Caco-2 (cell line): ENCODE measurements around the gene NTNG1. TPM values are rescaled to one million over a fixed set of nuclear protein-coding genes. Genes with fewer than 3 reads are reported as not detected.

ENCODE experiments used
- BruUV-seq: library from RNA; stranded (reverse); fragments of 400-500 nt; replicated peaks from 2 replicates; lab custom pipeline; 2021; lab: Mats Ljungman, UMichigan
- CTCF ChIA-PET: fragments of 300-600 bp; sonication (Branson Sonifier 250); formaldehyde crosslinking; loops from one replicate; lab custom pipeline; 2022; ENCODE audit warnings: antibody characterized with exemption; lab: Charles Lee
- POLR2A ChIA-PET: fragments of 300-600 bp; sonication (Branson Sonifier 250); formaldehyde crosslinking; loops from one replicate; lab custom pipeline; 2022; ENCODE audit warnings: antibody characterized with exemption; lab: Charles Lee
- DNase-seq, 2 experiments: peaks; one replicate each; pipeline versions ENCODE4 v3.0.0 to v3.0.0-alpha.2; 2020 to 2022
- H3K27me3 ChIP-seq: replicated peaks from 2 replicates; pipeline ENCODE4 v1.6.0; 2011; ENCODE audit warnings: low read length; ENCODE audit not compliant: control insufficient read depth, insufficient read depth
- H3K36me3 ChIP-seq: 2 replicates; pipeline ENCODE4 v1.5.1; 2011; ENCODE audit warnings: low read length; ENCODE audit not compliant: control insufficient read depth, insufficient read depth
- H3K4me1 ChIP-seq: fragments of 250-450 bp; sonication (Bioruptor Pico); 2 replicates; pipeline ENCODE4 v1.5.1; 2020; ENCODE audit warnings: mild to moderate bottlenecking
- H3K4me3 ChIP-seq: 2 replicates; pipeline ENCODE4 v1.5.1; 2011; ENCODE audit warnings: low read depth, mild to moderate bottlenecking, control low read depth, low read length
- H3K9me3 ChIP-seq: fragments of 250-450 bp; sonication (Bioruptor Pico); 2 replicates; pipeline ENCODE4 v1.5.1; 2020; ENCODE audit warnings: mild to moderate bottlenecking, moderate library complexity
- H3K27ac Mint-ChIP-seq: one replicate; pipeline ENCODE4 v1.8.0; 2022; ENCODE audit warnings: mixed read lengths; ENCODE audit not compliant: unreplicated experiment
- H3K27me3 Mint-ChIP-seq: one replicate; pipeline ENCODE4 v1.8.0; 2022; ENCODE audit warnings: mixed read lengths; ENCODE audit not compliant: insufficient read depth, unreplicated experiment
- H3K36me3 Mint-ChIP-seq: one replicate; pipeline ENCODE4 v1.8.0; 2022; ENCODE audit warnings: mild to moderate bottlenecking, mixed read lengths; ENCODE audit not compliant: insufficient read depth, unreplicated experiment
- H3K4me1 Mint-ChIP-seq: one replicate; pipeline ENCODE4 v1.8.0; 2022; ENCODE audit warnings: low read depth, mixed read lengths; ENCODE audit not compliant: unreplicated experiment
- H3K4me3 Mint-ChIP-seq: one replicate; pipeline ENCODE4 v1.8.0; 2022; ENCODE audit warnings: mild to moderate bottlenecking, moderate library complexity, mixed read lengths; ENCODE audit not compliant: unreplicated experiment
- H3K9me3 Mint-ChIP-seq: one replicate; pipeline ENCODE4 v1.8.0; 2022; ENCODE audit warnings: mixed read lengths; ENCODE audit not compliant: unreplicated experiment
- intact Hi-C: fragments of 100-400 bp; cut with micrococcal nuclease; formaldehyde crosslinking; loops from one replicate; pipeline ENCODE4 v1.10.0; 2022; ENCODE audit not compliant: unreplicated experiment
- total RNA-seq: library from RNA; stranded (reverse); gene quantifications from 2 replicates; pipeline ENCODE4 v1.2.3, GENCODE V29; 2022
- TF ChIP-seq, protein P1 (sequence below), 2 experiments: fragments of 200-600 bp in 1 of 2; IDR thresholded peaks; 1 replicate in 1 of 2; 2 replicates in 1 of 2; pipeline versions ENCODE4 v1.5.1 to v1.8.0; 2011 to 2022; ENCODE audit warnings: antibody characterized with exemption in 1 of 2, control low read depth in 1 of 2, inconsistent platforms in 1 of 2, low read depth in 1 of 2, low read length in 1 of 2, mild to moderate bottlenecking in 1 of 2, moderate library complexity in 1 of 2; ENCODE audit not compliant: insufficient read depth in 1 of 2, severe bottlenecking in 1 of 2, unreplicated experiment in 1 of 2

Gene NTNG1
- total RNA-seq, 1 experiment from 2014 or later, result not detected

GRCh38 chr1:107276247-107276646 lies 135.4 kb downstream of the NTNG1 start:
- no peak for DNase-seq
- intact Hi-C loops, result no loop called here
- no peaks in the 10 kb centered on the region for H3K36me3 Mint-ChIP-seq
- Histone ChIP-seq H3K27me3 (no peaks in the 10 kb centered on the region), H3K9me3 (no peaks in the 10 kb centered on the region), H3K4me3 (no peak overlapping the region), H3K36me3 (no peaks in the 10 kb centered on the region), H3K4me1 (no peaks in the 10 kb centered on the region)
- no peaks in the 10 kb centered on the region for H3K9me3 Mint-ChIP-seq
- TF ChIP-seq, protein P1, sequence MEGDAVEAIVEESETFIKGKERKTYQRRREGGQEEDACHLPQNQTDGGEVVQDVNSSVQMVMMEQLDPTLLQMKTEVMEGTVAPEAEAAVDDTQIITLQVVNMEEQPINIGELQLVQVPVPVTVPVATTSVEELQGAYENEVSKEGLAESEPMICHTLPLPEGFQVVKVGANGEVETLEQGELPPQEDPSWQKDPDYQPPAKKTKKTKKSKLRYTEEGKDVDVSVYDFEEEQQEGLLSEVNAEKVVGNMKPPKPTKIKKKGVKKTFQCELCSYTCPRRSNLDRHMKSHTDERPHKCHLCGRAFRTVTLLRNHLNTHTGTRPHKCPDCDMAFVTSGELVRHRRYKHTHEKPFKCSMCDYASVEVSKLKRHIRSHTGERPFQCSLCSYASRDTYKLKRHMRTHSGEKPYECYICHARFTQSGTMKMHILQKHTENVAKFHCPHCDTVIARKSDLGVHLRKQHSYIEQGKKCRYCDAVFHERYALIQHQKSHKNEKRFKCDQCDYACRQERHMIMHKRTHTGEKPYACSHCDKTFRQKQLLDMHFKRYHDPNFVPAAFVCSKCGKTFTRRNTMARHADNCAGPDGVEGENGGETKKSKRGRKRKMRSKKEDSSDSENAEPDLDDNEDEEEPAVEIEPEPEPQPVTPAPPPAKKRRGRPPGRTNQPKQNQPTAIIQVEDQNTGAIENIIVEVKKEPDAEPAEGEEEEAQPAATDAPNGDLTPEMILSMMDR (IDR thresholded peaks at IDR 0.05; ENCODE audit: insufficient read depth in 1 of 2, low read depth in 1 of 2, low read length in 1 of 2, severe bottlenecking in 1 of 2, unreplicated experiment in 1 of 2), result no peak
- ChIA-PET CTCF (no interaction called here), POLR2A (no interaction called here)
- H3K4me1 Mint-ChIP-seq, result no peaks in the 10 kb centered on the region
- H3K4me3 Mint-ChIP-seq, result no peak overlapping the region
- no peak overlapping the region for H3K27ac Mint-ChIP-seq
- H3K27me3 Mint-ChIP-seq, result no peaks in the 10 kb centered on the region
- BruUV-seq, result no TSS peak

DNA sequence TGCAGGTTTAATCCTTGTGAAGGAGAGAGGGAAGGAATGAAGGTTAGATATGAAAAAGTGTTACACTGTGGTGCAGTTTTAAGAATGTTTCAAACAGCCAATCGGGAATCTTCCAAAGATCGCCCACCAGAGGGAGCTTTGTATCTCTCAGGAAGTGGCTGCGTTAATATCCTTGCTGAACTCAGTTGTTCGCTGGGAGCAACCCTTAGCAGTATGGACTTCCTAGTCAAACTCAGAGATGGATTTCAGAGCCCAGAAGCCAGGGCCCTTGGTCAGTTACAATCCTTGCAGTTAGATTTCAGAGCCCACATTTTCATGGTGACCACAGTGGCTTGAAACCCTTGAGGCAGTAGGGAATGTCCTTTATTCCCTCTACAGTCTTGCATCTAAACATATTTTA lies 136.2 kb downstream of the NTNG1 start:
- Histone ChIP-seq H3K9me3 (no peaks in the 10 kb centered on the region), H3K27me3 (no peaks in the 10 kb centered on the region), H3K4me3 (no peak overlapping the region), H3K36me3 (no peaks in the 10 kb centered on the region), H3K4me1 (no peaks in the 10 kb centered on the region)
- BruUV-seq, result no TSS peak
- intact Hi-C loops, result loop anchor here (1.0 kb wide), 1 partner anchor 252 kb away; no protein-coding TSS in a partner anchor
- POLR2A ChIA-PET, result no interaction called here
- Mint-ChIP-seq H3K27me3 (no peaks in the 10 kb centered on the region), H3K4me3 (no peak overlapping the region), H3K36me3 (no peaks in the 10 kb centered on the region), H3K9me3 (no peaks in the 10 kb centered on the region), H3K27ac (no peak overlapping the region), H3K4me1 (no peaks in the 10 kb centered on the region)
- peak; percentile 22 to 40 for DNase-seq
- CTCF ChIA-PET, result no interaction called here
- TF ChIP-seq, protein P1 (IDR thresholded peaks at IDR 0.05; ENCODE audit: insufficient read depth in 1 of 2, low read depth in 1 of 2, low read length in 1 of 2, severe bottlenecking in 1 of 2, unreplicated experiment in 1 of 2), result peak in 1 of 2 experiments; percentile 52

DNA sequence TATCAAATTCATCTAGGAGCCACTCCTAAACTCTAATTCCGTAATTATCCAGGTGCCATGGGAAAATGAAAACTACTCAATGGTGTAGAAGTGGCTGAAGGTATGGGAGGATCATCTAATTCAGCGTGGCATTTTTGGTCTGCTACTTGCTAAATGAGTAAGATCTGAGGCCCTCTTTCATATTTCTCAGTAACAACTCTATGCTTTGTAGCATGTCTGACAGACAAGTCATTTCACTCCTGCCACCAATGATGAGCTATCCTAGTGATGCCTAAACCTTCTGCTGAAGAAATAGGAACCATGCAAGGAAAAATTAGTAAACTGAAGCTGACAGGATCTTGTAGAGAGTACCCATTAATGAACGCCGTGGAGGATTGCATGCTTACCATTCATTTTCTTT lies 145.3 kb downstream of the NTNG1 start:
- no peak overlapping the region for H3K4me3 Mint-ChIP-seq
- no peaks in the 10 kb centered on the region for H3K27me3 Mint-ChIP-seq
- Histone ChIP-seq H3K4me3 (no peak overlapping the region), H3K4me1 (no peaks in the 10 kb centered on the region), H3K27me3 (no peaks in the 10 kb centered on the region), H3K36me3 (no peaks in the 10 kb centered on the region), H3K9me3 (no peaks in the 10 kb centered on the region)
- POLR2A ChIA-PET, result no interaction called here
- H3K36me3 Mint-ChIP-seq, result no peaks in the 10 kb centered on the region
- no peaks in the 10 kb centered on the region for H3K4me1 Mint-ChIP-seq
- no peak overlapping the region for H3K27ac Mint-ChIP-seq
- H3K9me3 Mint-ChIP-seq, result no peaks in the 10 kb centered on the region
- no TSS peak for BruUV-seq
- TF ChIP-seq, protein P1 (IDR thresholded peaks at IDR 0.05; ENCODE audit: insufficient read depth in 1 of 2, low read depth in 1 of 2, low read length in 1 of 2, severe bottlenecking in 1 of 2, unreplicated experiment in 1 of 2), result no peak
- no peak for DNase-seq
- intact Hi-C loops, result no loop called here
- CTCF ChIA-PET, result no interaction called here
